Endothelial cell of umbilical vein (primary cell): ENCODE results near the gene FRMD5. TPM values are rescaled to one million over a fixed set of nuclear protein-coding genes. Genes with fewer than 3 reads are reported as not detected.
A peak's percentile ranks its signal among the peaks of the same experiment; 100 is the strongest.
"Not testable (repeated sequence)": the region's sequence is repeated elsewhere in the genome, so short reads cannot be mapped to it uniquely, and the experiment has no call there.

Experiments used
- BruUV-seq: library from RNA; stranded (reverse); fragments of 400-500 nt; replicated peaks from 2 replicates; lab custom pipeline; 2021; lab: Mats Ljungman, UMichigan
- CTCF ChIA-PET: fragments of 300-600, 350-600 bp; sonication (Branson Sonifier 250); formaldehyde crosslinking; loops from one replicate; lab custom pipeline; 2021; ENCODE audit warnings: antibody characterized with exemption, inconsistent platforms; lab: Charles Lee
- POLR2A ChIA-PET: fragments of 300-600, 350-600 bp; sonication (Branson Sonifier 250); formaldehyde crosslinking; loops from one replicate; lab custom pipeline; 2021; ENCODE audit warnings: antibody characterized with exemption, inconsistent platforms; lab: Charles Lee
- DNase-seq: peaks from one replicate; pipeline ENCODE4 v3.0.0-alpha.2; 2011; ENCODE audit warnings: low read depth, low spot score
- FAIRE-seq: peaks from 2 replicates; lab custom pipeline; 2011; peaks lifted over from hg19 to GRCh38; lab: Jason Lieb, UNC
- H2AFZ ChIP-seq: 2 replicates; pipeline ENCODE4 v1.6.0; 2012; ENCODE audit warnings: low read depth, low read length, control low read depth, inconsistent platforms
- H3K27ac ChIP-seq: 2 replicates; pipeline ENCODE4 v1.5.1; 2011; ENCODE audit warnings: low read depth, mild to moderate bottlenecking, control low read depth, low read length, moderate library complexity; ENCODE audit not compliant: insufficient read depth
- H3K27me3 ChIP-seq, 2 experiments: 2 replicates each; pipeline versions ENCODE4 v1.6.0 to v1.6.1; 2011; ENCODE audit warnings: low read length in 2 of 2, mixed read lengths in 1 of 2; ENCODE audit not compliant: control insufficient read depth in 2 of 2, insufficient read depth in 2 of 2
- H3K36me3 ChIP-seq, 2 experiments: 2 replicates in 1 of 2; 3 replicates in 1 of 2; pipeline ENCODE4 v1.5.1; 2011; ENCODE audit warnings: low read length in 2 of 2, mild to moderate bottlenecking in 1 of 2, moderate library complexity in 1 of 2; ENCODE audit not compliant: control insufficient read depth in 2 of 2, insufficient read depth in 2 of 2; ENCODE audit errors: extremely low read depth in 1 of 2
- H3K4me1 ChIP-seq: 3 replicates; pipeline ENCODE4 v1.5.1; 2011; ENCODE audit warnings: mild to moderate bottlenecking, low read length; ENCODE audit not compliant: control insufficient read depth, insufficient read depth; ENCODE audit errors: extremely low read depth
- H3K4me2 ChIP-seq: 2 replicates; pipeline ENCODE4 v1.6.1; 2011; ENCODE audit warnings: low read length, control low read depth, mixed read lengths; ENCODE audit not compliant: insufficient read depth
- H3K4me3 ChIP-seq, 3 experiments: fragments of 200-600 bp in 1 of 3; sonication (generic), shearing (Covaris generic) in 1 of 3; replicated peaks in 1 of 3; 2 replicates each; pipeline ENCODE4 v1.5.1; 2011 to 2016; ENCODE audit warnings: control low read depth in 3 of 3, low read length in 3 of 3, mild to moderate bottlenecking in 2 of 3, inconsistent platforms in 1 of 3, low read depth in 1 of 3, moderate library complexity in 1 of 3; ENCODE audit not compliant: insufficient read depth in 1 of 3
- H3K79me2 ChIP-seq: 2 replicates; pipeline ENCODE4 v1.6.0; 2012; ENCODE audit warnings: low read length, inconsistent platforms; ENCODE audit not compliant: control insufficient read depth, insufficient read depth
- H3K9ac ChIP-seq: replicated peaks from 2 replicates; pipeline ENCODE3; 2011; ENCODE audit warnings: low read length, control low read depth; ENCODE audit not compliant: insufficient read depth; ENCODE audit errors: extremely low read depth
- H3K9me1 ChIP-seq: replicated peaks from 3 replicates; pipeline ENCODE4 v1.6.0; 2011; ENCODE audit warnings: mild to moderate bottlenecking, low read length; ENCODE audit not compliant: control insufficient read depth, insufficient read depth; ENCODE audit errors: extremely low read depth
- H3K9me3 ChIP-seq: replicated peaks from 2 replicates; pipeline ENCODE4 v1.5.1; 2012; ENCODE audit warnings: low read length, inconsistent platforms; ENCODE audit not compliant: control insufficient read depth, insufficient read depth
- H4K20me1 ChIP-seq: replicated peaks from 2 replicates; pipeline ENCODE3; 2011; ENCODE audit warnings: mild to moderate bottlenecking, low read length; ENCODE audit not compliant: control insufficient read depth, insufficient read depth; ENCODE audit errors: extremely low read depth
- CTCF ChIP-seq, 2 donors: IDR thresholded peaks; 1 replicate in 1 of 2; 2 replicates in 1 of 2; pipeline ENCODE4 v1.5.1; 2011; ENCODE audit warnings: low read length in 2 of 2, mild to moderate bottlenecking in 2 of 2, moderate library complexity in 2 of 2, control low read depth in 1 of 2, inconsistent platforms in 1 of 2, low read depth in 1 of 2; ENCODE audit not compliant: insufficient read depth in 1 of 2; ENCODE audit errors: extremely low read depth in 1 of 2
- EZH2 ChIP-seq: IDR thresholded peaks from 2 replicates; pipeline ENCODE4 v1.6.1; 2012; ENCODE audit warnings: borderline replicate concordance, low read depth, mild to moderate bottlenecking, moderate library complexity, low read length, inconsistent platforms; ENCODE audit not compliant: severe bottlenecking
- FOS ChIP-seq: IDR thresholded peaks from 2 replicates; pipeline ENCODE4 v1.6.1; 2011; ENCODE audit warnings: mild to moderate bottlenecking, low read length, moderate library complexity, borderline replicate concordance; ENCODE audit not compliant: insufficient read depth
- GATA2 ChIP-seq: IDR thresholded peaks from 2 replicates; pipeline ENCODE4 v1.7.0; 2011; ENCODE audit warnings: low read depth, mild to moderate bottlenecking, moderate library complexity, mixed read lengths, low read length; ENCODE audit not compliant: insufficient read length, insufficient read depth
- JUN ChIP-seq: IDR thresholded peaks from 2 replicates; pipeline ENCODE4 v1.6.1; 2011; ENCODE audit warnings: borderline replicate concordance, low read depth; ENCODE audit not compliant: insufficient read length, insufficient read depth
- POLR2A ChIP-seq: IDR thresholded peaks from 2 replicates; pipeline ENCODE4 v1.6.1; 2012; ENCODE audit warnings: low read depth, mild to moderate bottlenecking, control low read depth, low read length
- POLR2AphosphoS5 ChIP-seq: IDR thresholded peaks from 2 replicates; pipeline ENCODE4 v1.6.1; 2012; ENCODE audit warnings: low read depth, mild to moderate bottlenecking, control low read depth, low read length, moderate library complexity; ENCODE audit not compliant: insufficient read depth
- dilution Hi-C: fragments of 300-500 bp; cut with MboI; formaldehyde crosslinking; loops from one replicate; pipeline ENCODE4 v1.15.0; 2019; ENCODE audit warnings: low sequenced_read_pairs; ENCODE audit not compliant: extremely low pct_ligation_motif_present
- intact Hi-C: fragments of 100-400 bp; cut with micrococcal nuclease; formaldehyde crosslinking; loops from one replicate; pipeline ENCODE4 v1.10.0; 2022
- polyA plus RNA-seq, 4 experiments: library from polyadenylated mRNA; depleted of rRNA in 3 of 4; stranded (reverse) in 3 of 4; unstranded in 1 of 4; fragments of >200 nt; gene quantifications; 2 replicates each; pipeline versions ENCODE4 v1.2.1 to v1.2.3, GENCODE V29; 2011 to 2012; ENCODE audit warnings: missing spikeins in 1 of 4
- total RNA-seq: library from RNA; stranded (reverse); gene quantifications from 2 replicates; pipeline ENCODE4 v1.2.3, GENCODE V29; 2021

FRMD5 gene
- total and polyA plus RNA-seq, 2 donors (not counting 3 experiments of a cell fraction or from before 2014, with no cell fraction given): 16.7 to 20.2 TPM

GRCh38 chr15:44009038-44009437 lies 186.0 kb downstream of the FRMD5 start:
- Histone ChIP-seq H3K4me2 (peak overlapping the region; percentile 22), H3K27ac (no peak overlapping the region), H4K20me1 (no peaks in the 10 kb centered on the region), H3K9me3 (no peaks in the 10 kb centered on the region), H3K27me3 (no peaks in the 10 kb centered on the region), H3K4me1 (peaks cover 8% of the 10 kb centered on the region), H3K4me3 (no peak overlapping the region), H3K9ac (no peak overlapping the region), H3K79me2 (no peaks in the 10 kb centered on the region), H3K36me3 (no peaks in the 10 kb centered on the region), H3K9me1 (no peaks in the 10 kb centered on the region), H2AFZ (no peak overlapping the region)
- dilution Hi-C loops: no loop called here
- FAIRE-seq (peak; percentile 89), DNase-seq (peak; percentile 40)
- TF ChIP-seq CTCF (IDR thresholded peaks at IDR 0.05; ENCODE audit: extremely low read depth in 1 of 2, insufficient read depth in 1 of 2, low read depth in 1 of 2, low read length in 2 of 2): no peak
- TF ChIP-seq FOS: peak; percentile 60
- TF ChIP-seq POLR2A: no peak
- no peak for TF ChIP-seq POLR2AphosphoS5
- no peak for TF ChIP-seq JUN
- no peak for TF ChIP-seq EZH2
- no peak for TF ChIP-seq GATA2
- CTCF ChIA-PET: interaction anchor here (0.6 to 4.2 kb wide), 4 partner anchors 13 to 151 kb away, joined by 3 to 26 read pairs (median 8); no protein-coding TSS in a partner anchor
- POLR2A ChIA-PET: no interaction called here
- intact Hi-C loops: no loop called here
- no TSS peak for BruUV-seq

- peak; percentile 89 for DNase-seq
- H3K4me2 ChIP-seq: peak overlapping the region; percentile 31
These were observed 194.8 kb downstream of the FRMD5 start for GRCh38 chr15:44000248-44000647.

More at GRCh38 chr15:44000248-44000647, 194.8 kb downstream of the FRMD5 start:
- Histone ChIP-seq H3K4me1 (peaks cover 23% of the 10 kb centered on the region), H3K27ac (peak overlapping the region; percentile 44)
- H3K79me2 ChIP-seq, BruUV-seq, dilution Hi-C loops, H3K27me3 ChIP-seq, intact Hi-C loops, H2AFZ ChIP-seq, H3K9me3 ChIP-seq, H3K9ac ChIP-seq, H3K4me3 ChIP-seq, H4K20me1 ChIP-seq, H3K9me1 ChIP-seq, H3K36me3 ChIP-seq: not testable (repeated sequence)
- ChIA-PET CTCF (interaction anchor here (0.9 to 2.9 kb wide), 3 partner anchors 23 to 66 kb away, joined by 3 to 15 read pairs (median 4); no protein-coding TSS in a partner anchor), POLR2A (interaction anchor here (0.7 kb wide), 1 partner anchor 25 kb away, joined by 5 read pairs; no protein-coding TSS in a partner anchor)
- peak; percentile 87 for FAIRE-seq
